ENCODE data around the gene DDT. TPM values are rescaled to one million over a fixed set of nuclear protein-coding genes. Genes with fewer than 3 reads are reported as not detected.
"Not testable (repeated sequence)": the region's sequence is repeated elsewhere in the genome, so short reads cannot be mapped to it uniquely, and the experiment has no call there.

DDT gene
- total RNA-seq, 6 donors from 2014 or later = 113 to 190 (median 127) TPM

GRCh38 chr22:23926561-23926960 is 47.7 kb downstream of the DDT start:
- no peak overlapping the region for H3K27ac ChIP-seq
- peaks cover 0 to 17% (median 8%) of the 10 kb centered on the region in 4 donors for H3K9me3 ChIP-seq
- H3K36me3 ChIP-seq = peaks cover 0 to 55% (median 7%) of the 10 kb centered on the region in 4 donors
- peak in 1 of 2 donors; percentile 22 for DNase-seq
- H3K27me3 ChIP-seq = no peaks in the 10 kb centered on the region
- 68 to 81% methylated on average over 13 to 14 of the region's 14 CpGs for WGBS, 2 donors
- ATAC-seq (ENCODE audit: low FRiP score in 2 of 2) = no peak
- TF ChIP-seq POLR2A (IDR thresholded peaks at IDR 0.05) (no peak), POLR2AphosphoS5 (IDR thresholded peaks at IDR 0.05) (no peak), CTCF (IDR thresholded peaks at IDR 0.05) (no peak), EP300 (IDR thresholded peaks at IDR 0.05) (no peak)
- H3K4me1 ChIP-seq = no peaks in the 10 kb centered on the region
- no peak overlapping the region for H3K4me3 ChIP-seq

- TF ChIP-seq CTCF (IDR thresholded peaks at IDR 0.05) (no peak), POLR2AphosphoS5 (IDR thresholded peaks at IDR 0.05) (no peak), POLR2A (IDR thresholded peaks at IDR 0.05) (no peak), EP300 (IDR thresholded peaks at IDR 0.05) (no peak)
- Histone ChIP-seq H3K27ac (no peak overlapping the region), H3K4me1 (no peaks in the 10 kb centered on the region), H3K36me3 (peaks cover 0 to 55% (median 7%) of the 10 kb centered on the region in 4 donors), H3K9me3 (peaks cover 0 to 16% (median 7%) of the 10 kb centered on the region in 4 donors), H3K4me3 (no peak overlapping the region), H3K27me3 (no peaks in the 10 kb centered on the region)
- 92 to 93% methylated on average over 5 to 6 of the region's 6 CpGs for WGBS, 2 donors
- ATAC-seq (ENCODE audit: low FRiP score in 2 of 2) (no peak), DNase-seq (no peak)
Observed at GRCh38 chr22:23925020-23925606, 49.1 kb downstream of the DDT start.

GRCh38 chr22:23922921-23923320 is 51.3 kb downstream of the DDT start:
- 54 to 65% methylated on average over 2 of the region's 2 CpGs for WGBS, 2 donors
- TF ChIP-seq POLR2AphosphoS5 (IDR thresholded peaks at IDR 0.05) (no peak), EP300 (IDR thresholded peaks at IDR 0.05) (no peak), POLR2A (IDR thresholded peaks at IDR 0.05) (no peak), CTCF (IDR thresholded peaks at IDR 0.05) (no peak)
- Histone ChIP-seq H3K4me1 (no peaks in the 10 kb centered on the region), H3K9me3 (peaks cover 0 to 16% (median 7%) of the 10 kb centered on the region in 4 donors), H3K4me3 (no peak overlapping the region), H3K27me3 (no peaks in the 10 kb centered on the region), H3K36me3 (peaks cover 0 to 46% (median 5%) of the 10 kb centered on the region in 4 donors), H3K27ac (no peak overlapping the region)
- DNase-seq (no peak), ATAC-seq (ENCODE audit: low FRiP score in 2 of 2) (no peak)

- DNase-seq; H3K27me3 ChIP-seq; ATAC-seq (ENCODE audit: low FRiP score in 2 of 2); H3K4me1 ChIP-seq; H3K27ac ChIP-seq; H3K4me3 ChIP-seq: not testable (repeated sequence)
- whole genome bisulfite sequencing, 2 donors = 79 to 84% methylated on average over 13 of the region's 13 CpGs
- peaks cover 0 to 16% (median 7%) of the 10 kb centered on the region in 4 donors for H3K9me3 ChIP-seq
- TF ChIP-seq POLR2AphosphoS5 (IDR thresholded peaks at IDR 0.05) = peak; percentile 7 to 42
- peaks cover 0 to 42% (median 5%) of the 10 kb centered on the region in 4 donors for H3K36me3 ChIP-seq
Observed at GRCh38 chr22:23921586-23922201, 52.5 kb downstream of the DDT start.

Other genes starting within 250 kb of the DDT start
- gene ZNF70, start 223.3 kb downstream of the DDT start, total RNA-seq = 1 to 10 TPM; 3.0 to 9.4 (median 5.4) TPM
- gene VPREB3, start 220.0 kb downstream of the DDT start, total RNA-seq = under 1 TPM in 2 of 6 donors, not detected in 4; 0.74 to 0.80 TPM
- gene C22orf15, start 211.5 kb downstream of the DDT start, total RNA-seq = 1 to 10 TPM in 5 of 6 donors, under 1 TPM in 1; 0.29 to 7.3 (median 4.6) TPM
- gene CHCHD10, start 206.5 kb downstream of the DDT start, total RNA-seq = 100 to 1,000 TPM in 1 of 6 donors, 10 to 100 TPM in 4, 1 to 10 TPM in 1; 9.1 to 130 (median 39.0) TPM
- gene MMP11, start 201.6 kb downstream of the DDT start, total RNA-seq = 1 to 10 TPM in 2 of 6 donors, under 1 TPM in 1, not detected in 3; 0.57 to 7.7 (median 2.9) TPM
- gene SMARCB1, start 187.5 kb downstream of the DDT start, total RNA-seq = 10 to 100 TPM; 42.8 to 72.8 (median 57.1) TPM
- 10 to 100 TPM in 2 of 6 donors, 1 to 10 TPM in 4; 1.9 to 14.8 (median 5.5) TPM for gene DERL3, start 135.4 kb downstream of the DDT start, total RNA-seq
- 10 to 100 TPM in 5 of 6 donors, 1 to 10 TPM in 1; 9.9 to 31.4 (median 16.5) TPM for gene SLC2A11, start 116.6 kb downstream of the DDT start, total RNA-seq
- 100 to 1,000 TPM in 5 of 6 donors, 10 to 100 TPM in 1; 54.5 to 388 (median 298) TPM for gene MIF, start 80.1 kb downstream of the DDT start, total RNA-seq
- 10 to 100 TPM in 1 of 6 donors, 1 to 10 TPM in 5; 1.9 to 19.8 (median 7.5) TPM for gene GSTT2B, start 13.2 kb downstream of the DDT start, total RNA-seq
- gene DDTL, start 7.6 kb downstream of the DDT start, total RNA-seq = 1 to 10 TPM in 3 of 6 donors, under 1 TPM in 1, not detected in 2; 0.91 to 5.7 (median 2.5) TPM
- gene GSTT2, start 5.7 kb upstream of the DDT start, total RNA-seq = under 1 TPM in 2 of 6 donors, not detected in 4; 0.29 to 0.88 TPM
- not detected for gene GSTT4, start 31.0 kb upstream of the DDT start, total RNA-seq
- 100 to 1,000 TPM in 2 of 6 donors, 10 to 100 TPM in 4; 55.3 to 176 (median 95.3) TPM for gene CABIN1, start 36.9 kb upstream of the DDT start, total RNA-seq
- gene SUSD2, start 207.0 kb upstream of the DDT start, total RNA-seq = 100 to 1,000 TPM; 191 to 645 (median 348) TPM